MM.1S (cell line): Measurements from ENCODE around the gene ROR2.

ENCODE experiments used
- DNase-seq: peaks from one replicate; pipeline ENCODE4 v3.0.0-alpha.2; 2015
- H2AFZ ChIP-seq: fragments of 300-600 bp; sonication (generic); 2 replicates; pipeline ENCODE4 v1.6.0; 2016; ENCODE audit warnings: antibody characterized with exemption, low read length
- H3F3A ChIP-seq: fragments of 300-600 bp; sonication (generic); 2 replicates; pipeline ENCODE4 v1.6.1; 2016; ENCODE audit warnings: mild to moderate bottlenecking, antibody characterized with exemption, low read length, moderate library complexity, mixed read lengths; ENCODE audit not compliant: insufficient read depth
- H3K27ac ChIP-seq: fragments of 300-600 bp; sonication (generic); 2 replicates; pipeline ENCODE4 v1.5.1; 2016; ENCODE audit warnings: mild to moderate bottlenecking, low read length
- H3K27me3 ChIP-seq: fragments of 300-600 bp; sonication (generic); replicated peaks from 2 replicates; pipeline ENCODE4 v1.6.0; 2016; ENCODE audit warnings: low read length; ENCODE audit not compliant: insufficient read depth
- H3K36me3 ChIP-seq: fragments of 300-600 bp; sonication (generic); replicated peaks from 2 replicates; pipeline ENCODE4 v1.6.1; 2016; ENCODE audit warnings: mild to moderate bottlenecking, low read length, mixed read lengths; ENCODE audit not compliant: insufficient read depth
- H3K4me1 ChIP-seq: fragments of 300-600 bp; sonication (generic); 2 replicates; pipeline ENCODE4 v1.6.1; 2016; ENCODE audit warnings: low read length, mixed read lengths
- H3K4me2 ChIP-seq: fragments of 300-600 bp; sonication (generic); 2 replicates; pipeline ENCODE4 v1.6.0; 2016; ENCODE audit warnings: low read depth, low read length
- H3K4me3 ChIP-seq: fragments of 300-600 bp; sonication (generic); 2 replicates; pipeline ENCODE4 v1.5.1; 2016; ENCODE audit warnings: low read length, mixed read lengths
- H3K79me2 ChIP-seq: fragments of 300-600 bp; sonication (generic); 2 replicates; pipeline ENCODE4 v1.6.1; 2016; ENCODE audit warnings: mixed run types, low read length, mixed read lengths
- H3K9ac ChIP-seq: fragments of 300-600 bp; sonication (generic); 2 replicates; pipeline ENCODE4 v1.6.1; 2016; ENCODE audit warnings: low read length, mixed read lengths
- H3K9me2 ChIP-seq: fragments of 300-600 bp; sonication (generic); replicated peaks from 2 replicates; pipeline ENCODE4 v1.6.1; 2016; ENCODE audit warnings: mild to moderate bottlenecking, low read length, mixed read lengths; ENCODE audit not compliant: insufficient read depth
- H3K9me3 ChIP-seq: fragments of 300-600 bp; sonication (generic); replicated peaks from 2 replicates; pipeline ENCODE4 v1.6.1; 2016; ENCODE audit warnings: mild to moderate bottlenecking, low read length, mixed read lengths; ENCODE audit not compliant: insufficient read depth
- H4K20me1 ChIP-seq: fragments of 300-600 bp; sonication (generic); 2 replicates; pipeline ENCODE4 v1.6.1; 2016; ENCODE audit warnings: mild to moderate bottlenecking, low read length, moderate library complexity, mixed read lengths; ENCODE audit not compliant: insufficient read depth
- EZH2 ChIP-seq: fragments of 300-600 bp; sonication (generic); optimal IDR thresholded peaks from 2 replicates; pipeline ENCODE3; 2017; ENCODE audit warnings: low read depth, mild to moderate bottlenecking, antibody characterized with exemption, low read length, mixed read lengths
- EZH2phosphoT487 ChIP-seq: fragments of 300-600 bp; sonication (generic); IDR thresholded peaks from 2 replicates; pipeline ENCODE4 v1.6.1; 2018; ENCODE audit warnings: antibody characterized with exemption, low read length
- TF ChIP-seq, protein P1 (sequence below): fragments of 300-600 bp; sonication (generic); IDR thresholded peaks from 2 replicates; pipeline ENCODE4 v1.5.1; 2016; ENCODE audit warnings: antibody characterized with exemption, low read length, mixed read lengths

Gene ROR2

DNA sequence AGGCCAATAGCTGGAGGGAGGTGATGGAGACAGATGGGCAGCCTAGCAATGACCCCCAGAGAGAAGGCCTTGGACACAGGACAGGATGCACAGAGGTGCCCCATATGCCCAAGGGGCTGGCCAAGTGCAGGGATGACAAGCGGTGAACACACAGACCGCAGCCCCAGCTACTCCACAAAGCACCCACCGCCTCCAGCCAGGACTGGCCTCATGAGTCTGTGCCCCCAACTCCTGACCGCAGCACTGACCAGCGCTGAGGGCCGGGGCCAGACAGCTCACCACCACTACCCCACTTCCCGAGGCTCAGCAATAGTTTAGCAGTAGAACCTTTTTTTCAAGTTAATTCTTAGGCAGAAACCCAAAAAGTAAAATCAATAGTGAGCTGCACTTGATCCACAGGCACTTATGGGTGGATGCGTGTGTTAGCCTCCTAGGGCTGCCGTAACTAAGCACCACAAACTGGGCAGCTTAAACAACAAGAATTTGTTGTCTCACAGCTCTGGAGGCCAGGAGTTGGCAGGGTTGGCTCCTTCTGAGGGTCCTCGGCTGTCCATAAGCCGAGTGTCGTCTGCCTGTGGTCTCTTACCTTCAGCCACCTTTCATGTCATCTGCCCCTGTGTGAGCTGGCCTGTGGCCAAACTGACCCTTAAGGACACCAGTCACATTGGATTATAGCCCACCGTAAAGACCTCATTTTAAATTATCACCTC lies 14.1 kb downstream of the ROR2 start:
- H3K9me3 ChIP-seq: no peaks in the 10 kb centered on the region
- no peaks in the 10 kb centered on the region for H3K4me1 ChIP-seq
- H3K4me3 ChIP-seq: no peak overlapping the region
- peaks cover 77% of the 10 kb centered on the region for H3K79me2 ChIP-seq
- no peak overlapping the region for H3K4me2 ChIP-seq
- no peaks in the 10 kb centered on the region for H3K36me3 ChIP-seq
- no peaks in the 10 kb centered on the region for H3K9me2 ChIP-seq
- no peaks in the 10 kb centered on the region for H3F3A ChIP-seq
- TF ChIP-seq EZH2phosphoT487 (no peak), EZH2 (no peak)
- TF ChIP-seq, protein P1, sequence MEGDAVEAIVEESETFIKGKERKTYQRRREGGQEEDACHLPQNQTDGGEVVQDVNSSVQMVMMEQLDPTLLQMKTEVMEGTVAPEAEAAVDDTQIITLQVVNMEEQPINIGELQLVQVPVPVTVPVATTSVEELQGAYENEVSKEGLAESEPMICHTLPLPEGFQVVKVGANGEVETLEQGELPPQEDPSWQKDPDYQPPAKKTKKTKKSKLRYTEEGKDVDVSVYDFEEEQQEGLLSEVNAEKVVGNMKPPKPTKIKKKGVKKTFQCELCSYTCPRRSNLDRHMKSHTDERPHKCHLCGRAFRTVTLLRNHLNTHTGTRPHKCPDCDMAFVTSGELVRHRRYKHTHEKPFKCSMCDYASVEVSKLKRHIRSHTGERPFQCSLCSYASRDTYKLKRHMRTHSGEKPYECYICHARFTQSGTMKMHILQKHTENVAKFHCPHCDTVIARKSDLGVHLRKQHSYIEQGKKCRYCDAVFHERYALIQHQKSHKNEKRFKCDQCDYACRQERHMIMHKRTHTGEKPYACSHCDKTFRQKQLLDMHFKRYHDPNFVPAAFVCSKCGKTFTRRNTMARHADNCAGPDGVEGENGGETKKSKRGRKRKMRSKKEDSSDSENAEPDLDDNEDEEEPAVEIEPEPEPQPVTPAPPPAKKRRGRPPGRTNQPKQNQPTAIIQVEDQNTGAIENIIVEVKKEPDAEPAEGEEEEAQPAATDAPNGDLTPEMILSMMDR: no peak
- no peak overlapping the region for H3K27ac ChIP-seq
- H3K27me3 ChIP-seq: no peaks in the 10 kb centered on the region
- no peak overlapping the region for H2AFZ ChIP-seq
- H4K20me1 ChIP-seq: no peaks in the 10 kb centered on the region
- no peak for DNase-seq
- H3K9ac ChIP-seq: no peak overlapping the region

DNA sequence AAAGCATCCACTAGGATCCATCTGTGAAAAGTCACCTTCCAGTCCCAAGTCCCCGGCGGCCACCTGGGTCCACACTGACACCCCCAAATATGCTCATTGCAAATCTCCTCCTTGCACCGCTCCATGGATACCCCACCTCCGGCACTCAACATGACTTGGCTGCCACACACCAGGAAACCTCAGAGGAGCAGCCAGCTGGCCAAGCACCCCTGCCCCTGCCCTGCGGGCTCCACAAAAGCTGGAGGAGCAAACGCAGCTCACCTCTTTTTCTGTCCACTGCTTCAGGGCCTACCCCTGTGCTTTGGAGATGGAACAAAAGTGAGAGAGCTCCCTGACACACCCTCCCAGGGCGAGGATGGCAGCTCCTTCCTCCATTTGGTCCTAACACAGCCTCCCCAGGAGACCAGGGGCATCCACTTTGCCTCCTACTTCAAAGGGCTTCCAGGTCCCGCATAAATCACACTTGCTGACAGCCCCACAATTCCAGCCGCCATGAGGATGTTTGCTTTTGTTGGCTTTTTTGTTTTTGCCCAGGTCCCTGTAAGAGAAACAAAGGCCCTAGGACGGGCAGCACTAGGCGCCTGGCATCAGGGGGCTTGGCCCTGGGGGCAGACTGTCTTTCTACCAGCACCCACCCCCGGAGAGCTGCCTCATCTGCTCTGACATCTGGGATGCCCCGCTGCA lies 14.8 kb downstream of the ROR2 start:
- H3K4me1 ChIP-seq: no peaks in the 10 kb centered on the region
- DNase-seq: no peak
- no peak for TF ChIP-seq EZH2phosphoT487
- TF ChIP-seq EZH2: no peak
- TF ChIP-seq, protein P1: no peak
- H3K27ac ChIP-seq: no peak overlapping the region
- H3K9me2 ChIP-seq: no peaks in the 10 kb centered on the region
- H3K79me2 ChIP-seq: peaks cover 81% of the 10 kb centered on the region
- H3K36me3 ChIP-seq: 0 out of 2 replicates have a peak, but pooled peaks cover 5% of the 10 kb centered on the region
- H4K20me1 ChIP-seq: no peaks in the 10 kb centered on the region
- H3K27me3 ChIP-seq: no peaks in the 10 kb centered on the region
- no peak overlapping the region for H3K4me3 ChIP-seq
- no peaks in the 10 kb centered on the region for H3F3A ChIP-seq
- no peak overlapping the region for H3K9ac ChIP-seq
- H3K4me2 ChIP-seq: no peak overlapping the region
- H2AFZ ChIP-seq: no peak overlapping the region
- H3K9me3 ChIP-seq: no peaks in the 10 kb centered on the region

DNA sequence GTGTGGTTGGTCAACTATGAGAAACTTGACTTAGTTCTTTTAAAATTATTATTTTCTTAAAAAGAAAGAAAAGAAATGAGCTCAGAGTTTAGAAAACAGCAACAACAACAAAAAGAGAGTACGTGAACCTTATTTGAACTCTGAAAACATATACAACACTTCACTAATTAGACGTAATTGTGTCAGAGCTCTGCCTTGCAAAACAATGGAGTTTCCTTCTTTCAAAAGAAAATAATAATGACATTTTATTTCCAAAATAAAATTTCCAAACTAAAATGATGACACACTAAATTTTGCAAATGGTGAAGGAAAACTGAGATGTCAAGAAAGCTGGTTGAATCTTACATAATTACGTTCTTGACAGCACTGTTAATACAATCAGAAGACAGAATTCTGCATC lies 15.4 kb downstream of the ROR2 start:
- Histone ChIP-seq H3K4me2 (0 out of 2 replicates have a peak overlapping the region, but pooled peaks have one; percentile 49), H3K27ac (no peak overlapping the region), H3F3A (no peaks in the 10 kb centered on the region), H3K4me3 (no peak overlapping the region), H3K4me1 (no peaks in the 10 kb centered on the region), H3K9ac (no peak overlapping the region), H3K27me3 (no peaks in the 10 kb centered on the region), H3K9me2 (no peaks in the 10 kb centered on the region), H3K79me2 (peaks cover 81% of the 10 kb centered on the region), H4K20me1 (no peaks in the 10 kb centered on the region), H3K36me3 (peaks cover 8% of the 10 kb centered on the region; the same call in 1 of the 2 replicates), H3K9me3 (no peaks in the 10 kb centered on the region), H2AFZ (no peak overlapping the region)
- no peak for DNase-seq
- TF ChIP-seq, protein P1: no peak
- TF ChIP-seq EZH2 (no peak), EZH2phosphoT487 (no peak)
